Neutrophil (primary cell): ENCODE measurements around the gene RAC3.

Source experiments
- H3K27ac ChIP-seq: fragments of 200-600 bp; sonication (generic); 2 replicates; pipeline ENCODE4 v1.5.1; 2016; ENCODE audit warnings: mild to moderate bottlenecking, moderate library complexity
- H3K27me3 ChIP-seq: fragments of 200-600 bp; sonication (generic); 2 replicates; pipeline ENCODE4 v1.6.0; 2016; ENCODE audit warnings: mild to moderate bottlenecking
- H3K36me3 ChIP-seq: fragments of 200-600 bp; sonication (generic); 2 replicates; pipeline ENCODE4 v1.5.1; 2017
- H3K4me1 ChIP-seq, 2 experiments: fragments of 200-600 bp in 1 of 2; sonication (generic) in 1 of 2; 1 replicate in 1 of 2; 2 replicates in 1 of 2; pipeline versions ENCODE4 v1.5.1 to v1.6.1; 2013 to 2016; ENCODE audit warnings: low read depth in 1 of 2, low read length in 1 of 2, mild to moderate bottlenecking in 1 of 2, moderate library complexity in 1 of 2; ENCODE audit not compliant: control insufficient read depth in 1 of 2, insufficient read depth in 1 of 2
- H3K4me3 ChIP-seq, 2 experiments: fragments of 200-600 bp in 1 of 2; sonication (generic) in 1 of 2; 1 replicate in 1 of 2; 2 replicates in 1 of 2; pipeline ENCODE4 v1.5.1; 2013 to 2016; ENCODE audit warnings: low read depth in 1 of 2, low read length in 1 of 2, mild to moderate bottlenecking in 1 of 2, moderate library complexity in 1 of 2
- H3K9me3 ChIP-seq: fragments of 200-600 bp; sonication (generic); 2 replicates; pipeline ENCODE4 v1.5.1; 2016
- CTCF ChIP-seq: fragments of 200-600 bp; sonication (generic); IDR thresholded peaks from 2 replicates; pipeline ENCODE4 v1.5.1; 2016; ENCODE audit warnings: antibody characterized with exemption

RAC3 gene

GRCh38 chr17:82052638-82053059, 21.2 kb downstream of the RAC3 start:
- Histone ChIP-seq H3K4me1 (peaks cover 15 to 21% of the 10 kb centered on the region in 2 experiments), H3K27ac (no peak overlapping the region)
- TF ChIP-seq CTCF = no peak

GRCh38 chr17:82053130-82053529, 21.7 kb downstream of the RAC3 start:
- Histone ChIP-seq H3K27me3 (no peaks in the 10 kb centered on the region), H3K36me3 (peaks cover 62% of the 10 kb centered on the region), H3K4me3 (no peak overlapping the region), H3K9me3 (no peaks in the 10 kb centered on the region), H3K27ac (no peak overlapping the region), H3K4me1 (peaks cover 15 to 21% of the 10 kb centered on the region in 2 experiments)
- no peak for TF ChIP-seq CTCF

More at GRCh38 chr17:82052638-82053059, 21.2 kb downstream of the RAC3 start:
- H3K4me3 ChIP-seq = peak overlapping the region; percentile 64 to 65
- no peaks in the 10 kb centered on the region for H3K9me3 ChIP-seq
- H3K27me3 ChIP-seq = no peaks in the 10 kb centered on the region
- peaks cover 62% of the 10 kb centered on the region for H3K36me3 ChIP-seq

- Histone ChIP-seq H3K4me3 (no peak overlapping the region), H3K27me3 (no peaks in the 10 kb centered on the region), H3K36me3 (peaks cover 62% of the 10 kb centered on the region), H3K4me1 (peaks cover 15 to 21% of the 10 kb centered on the region in 2 experiments), H3K27ac (no peak overlapping the region), H3K9me3 (no peaks in the 10 kb centered on the region)
- TF ChIP-seq CTCF = no peak
These were observed 22.2 kb downstream of the RAC3 start for GRCh38 chr17:82053556-82054263.

GRCh38 chr17:82054351-82055022, 23.0 kb downstream of the RAC3 start:
- H3K27me3 ChIP-seq = no peaks in the 10 kb centered on the region
- H3K9me3 ChIP-seq = no peaks in the 10 kb centered on the region
- H3K36me3 ChIP-seq = peaks cover 63% of the 10 kb centered on the region
- H3K27ac ChIP-seq = no peak overlapping the region
- peaks cover 15 to 21% of the 10 kb centered on the region in 2 experiments for H3K4me1 ChIP-seq
- H3K4me3 ChIP-seq = no peak overlapping the region
- TF ChIP-seq CTCF = no peak

GRCh38 chr17:82055023-82055964, 23.8 kb downstream of the RAC3 start:
- Histone ChIP-seq H3K4me3 (no peak overlapping the region), H3K4me1 (peaks cover 15 to 21% of the 10 kb centered on the region in 2 experiments), H3K9me3 (no peaks in the 10 kb centered on the region), H3K27me3 (no peaks in the 10 kb centered on the region), H3K27ac (no peak overlapping the region), H3K36me3 (peaks cover 67% of the 10 kb centered on the region)
- TF ChIP-seq CTCF = no peak
